K562 (cell line): Measurements from ENCODE around the gene PCBP4. TPM values are rescaled to one million over a fixed set of nuclear protein-coding genes. Genes with fewer than 3 reads are reported as not detected.

ENCODE experiments used
- CHD1 ChIP-seq: fragments of 200-600 bp; sonication (generic); IDR thresholded peaks from one replicate; pipeline ENCODE4 v1.6.1; 2012; ENCODE audit warnings: mild to moderate bottlenecking, moderate library complexity, low read length, inconsistent platforms
- EP400 ChIP-seq: fragments of 450-650 bp; IDR thresholded peaks from 2 replicates; pipeline ENCODE4 v1.6.1; 2017; ENCODE audit warnings: antibody characterized with exemption, mild to moderate bottlenecking, moderate library complexity
- ETS2 ChIP-seq: IDR thresholded peaks from 2 replicates; pipeline ENCODE4 v1.6.1; 2016; ENCODE audit warnings: borderline replicate concordance, missing genetic modification characterization, mild to moderate bottlenecking, moderate library complexity, missing compliant biosample characterization; ENCODE audit not compliant: poor library complexity, severe bottlenecking
- HDGF ChIP-seq: fragments of 450-650 bp; IDR thresholded peaks from 2 replicates; pipeline ENCODE4 v1.6.1; 2016
- KAT7 ChIP-seq: sonication (generic); formaldehyde crosslinking; IDR thresholded peaks from 2 replicates; pipeline ENCODE4 v1.8.0; 2022; ENCODE audit warnings: missing genetic modification reagents, mild to moderate bottlenecking, borderline replicate concordance
- KLF1 ChIP-seq: fragments of 450-650 bp; IDR thresholded peaks from 2 replicates; pipeline ENCODE4 v1.6.1; 2016; ENCODE audit warnings: missing genetic modification characterization, missing compliant biosample characterization
- MECOM ChIP-seq: fragments of 250-450 bp; sonication (Bioruptor Pico); IDR thresholded peaks from 2 replicates; pipeline ENCODE4 v1.8.0; 2022; ENCODE audit warnings: inconsistent platforms
- NR3C1 ChIP-seq: sonication (generic); formaldehyde crosslinking; IDR thresholded peaks from 2 replicates; pipeline ENCODE4 v1.8.1; 2022; ENCODE audit warnings: missing genetic modification reagents
- POLR2AphosphoS5 ChIP-seq: IDR thresholded peaks from 2 replicates; pipeline ENCODE4 v1.6.1; 2011; ENCODE audit warnings: mild to moderate bottlenecking, low read depth, low read length, moderate library complexity; ENCODE audit not compliant: control insufficient read depth, insufficient read depth
- PREB ChIP-seq: sonication (generic); formaldehyde crosslinking; IDR thresholded peaks from 2 replicates; pipeline ENCODE4 v1.8.1; 2023; ENCODE audit warnings: mild to moderate bottlenecking, missing genetic modification reagents
- TSHZ1 ChIP-seq: fragments of 250-450 bp; sonication (Bioruptor Pico); IDR thresholded peaks from 2 replicates; pipeline ENCODE4 v1.4.0; 2020; ENCODE audit warnings: mild to moderate bottlenecking, moderate library complexity
- ZBTB40 ChIP-seq, 2 experiments: fragments of 450-650 bp in 1 of 2; sonication (generic) in 1 of 2; formaldehyde crosslinking in 1 of 2; IDR thresholded peaks; 2 replicates each; pipeline versions ENCODE4 v1.7.1 to v1.9.0; 2016 to 2022; ENCODE audit warnings: inconsistent platforms in 1 of 2, mild to moderate bottlenecking in 1 of 2, missing genetic modification reagents in 1 of 2
- ZNF311 ChIP-seq: fragments of 250-450 bp; sonication (Bioruptor Pico); IDR thresholded peaks from 2 replicates; pipeline ENCODE4 v1.4.0; 2020; ENCODE audit warnings: mild to moderate bottlenecking, moderate library complexity
- ZNF384 ChIP-seq: IDR thresholded peaks from 2 replicates; pipeline ENCODE4 v1.6.1; 2012; ENCODE audit warnings: low read depth, low read length, improper control_type of control experiment
- polyA plus RNA-seq, 8 experiments: library from polyadenylated mRNA; depleted of rRNA in 4 of 8; stranded (reverse) in 5 of 8; unstranded in 3 of 8; fragments of >200 nt; fragmentation: Nextera tagmentation in 2 of 8; fragmentation: Illumina TruSeq in 1 of 8; extraction: Ambion mirVana in 2 of 8; extraction: Trizol in 1 of 8; gene quantifications; 2 replicates each; pipeline versions ENCODE4 v1.2.1 to v1.2.3, GENCODE V29; 2011 to 2014; ENCODE audit warnings: inconsistent platforms in 1 of 8, missing spikeins in 1 of 8
- total RNA-seq, 7 experiments: library from RNA; depleted of rRNA in 6 of 7; stranded (reverse); fragments of >200 nt in 6 of 7; fragmentation: Illumina TruSeq in 2 of 7; extraction: Trizol in 2 of 7; gene quantifications; 2 replicates each; pipeline versions ENCODE4 v1.2.1 to v1.2.3, GENCODE V29; 2011 to 2021; ENCODE audit warnings: low replicate concordance in 1 of 7

Gene PCBP4
- total and polyA plus RNA-seq, 9 of the 15 experiments (the other 6 are each of a cell fraction or from before 2014, with no cell fraction given): 0.06 to 5.8 (median 2.6) TPM

DNA sequence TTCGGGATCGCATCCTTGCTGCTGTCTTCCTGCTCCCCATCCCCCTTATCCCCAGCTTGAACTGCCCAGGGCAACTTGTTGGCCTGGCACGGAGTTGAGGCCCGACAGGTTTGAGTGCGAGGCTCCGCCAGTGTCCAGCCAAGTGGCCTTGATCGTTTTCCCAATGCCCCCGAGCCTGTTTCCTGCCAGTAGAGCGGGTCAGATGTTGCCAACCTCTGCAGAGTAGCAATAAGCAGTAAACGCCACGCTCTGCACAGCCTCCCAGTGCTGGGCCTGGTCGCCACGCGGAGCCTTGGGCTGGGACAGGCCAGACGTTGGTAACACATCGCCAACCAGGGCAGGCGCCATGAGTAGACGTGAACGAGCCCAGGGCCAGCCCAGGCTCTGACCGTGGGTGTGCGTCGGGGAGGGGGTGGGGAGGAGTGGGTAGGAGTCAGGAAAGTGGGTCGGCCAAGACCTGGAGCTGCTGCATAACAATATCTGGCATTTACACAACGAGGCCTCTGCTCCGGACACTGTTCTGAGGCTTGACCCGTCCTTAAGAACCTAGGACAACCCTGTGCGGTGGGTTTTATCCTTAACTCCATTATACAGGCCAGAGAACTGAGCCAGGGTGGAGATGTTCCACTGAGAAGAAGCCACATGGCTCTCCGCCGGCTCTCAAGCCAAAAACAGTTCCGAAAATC is 7.2 kb upstream of the PCBP4 start (continued):
- TF ChIP-seq PREB: no peak
- TF ChIP-seq CHD1: peak; percentile 41
- no peak for TF ChIP-seq TSHZ1 (CRISPR knock-in tag)
- 0 out of 2 replicates have a peak, but pooled peaks have one; percentile 20 for TF ChIP-seq ZNF311 (CRISPR knock-in tag)
- TF ChIP-seq KLF1 (tag): no peak
- no peak; the same call in 1 of the 2 replicates for TF ChIP-seq HDGF
- TF ChIP-seq KAT7 (CRISPR knock-in tag): 0 out of 2 replicates have a peak, but pooled peaks have one; percentile 8
- peak; percentile 49; the same call in 1 of the 2 replicates for TF ChIP-seq ZBTB40 (IDR thresholded peaks at IDR 0.05)
- TF ChIP-seq ZBTB40 (CRISPR knock-in tag; IDR thresholded peaks at IDR 0.05): no peak
- no peak for TF ChIP-seq MECOM (CRISPR knock-in tag)
- no peak for TF ChIP-seq ZNF384
- TF ChIP-seq POLR2AphosphoS5: no peak
- TF ChIP-seq NR3C1 (CRISPR knock-in tag): no peak
- no peak for TF ChIP-seq EP400
- TF ChIP-seq ETS2 (tag): no peak
